Measurements from ENCODE around the gene ZC3H6.
"Not testable (repeated sequence)": the region's sequence is repeated elsewhere in the genome, so short reads cannot be mapped to it uniquely, and the experiment has no call there.

The ZC3H6 gene

GRCh38 chr2:112257575-112257974, 17.8 kb upstream of the ZC3H6 start:
- Mint-ChIP-seq H3K4me1 (ENCODE audit: low read depth in 2 of 2) (peaks cover 9 to 18% of the 10 kb centered on the region in 2 donors), H3K4me3 (no peak overlapping the region), H3K27ac (no peak overlapping the region), H3K9me3 (peaks cover 0 to under 1% of the 10 kb centered on the region in 2 donors), H3K27me3 (peaks cover under 1 to 9% of the 10 kb centered on the region in 2 donors), H3K36me3 (ENCODE audit: insufficient read depth) (peaks cover 12% of the 10 kb centered on the region)
- DNase-seq (no peak), ATAC-seq (replicated peaks) (no peak)

GRCh38 chr2:112259509-112260294, 15.7 kb upstream of the ZC3H6 start:
- H3K4me1 Mint-ChIP-seq (ENCODE audit: low read depth in 2 of 2), result peaks cover 5 to 7% of the 10 kb centered on the region in 2 donors
- H3K27ac Mint-ChIP-seq, result peak overlapping the region; percentile 2 to 84
- peaks cover 0 to 7% of the 10 kb centered on the region in 2 donors for H3K9me3 Mint-ChIP-seq
- ATAC-seq (replicated peaks), result peak; percentile 47
- peak; percentile 81 to 85 (median 83) for DNase-seq
- peaks cover 8 to 19% of the 10 kb centered on the region in 2 donors for H3K27me3 Mint-ChIP-seq
- H3K36me3 Mint-ChIP-seq (ENCODE audit: insufficient read depth), result peaks cover 10% of the 10 kb centered on the region
- peak overlapping the region; percentile 52 to 74 for H3K4me3 Mint-ChIP-seq

GRCh38 chr2:112260295-112260625, 15.1 kb upstream of the ZC3H6 start:
- Mint-ChIP-seq H3K4me3 (no peak overlapping the region), H3K9me3 (peaks cover 0 to 7% of the 10 kb centered on the region in 2 donors), H3K27me3 (peaks cover 8 to 19% of the 10 kb centered on the region in 2 donors), H3K4me1 (ENCODE audit: low read depth in 2 of 2) (peaks cover 5 to 7% of the 10 kb centered on the region in 2 donors), H3K36me3 (ENCODE audit: insufficient read depth) (peaks cover 6% of the 10 kb centered on the region), H3K27ac (no peak overlapping the region)
- ATAC-seq (replicated peaks), result no peak
- no peak for DNase-seq

GRCh38 chr2:112262876-112263275, 12.5 kb upstream of the ZC3H6 start:
- ATAC-seq (replicated peaks), result no peak
- peaks cover 8 to 19% of the 10 kb centered on the region in 2 donors for H3K27me3 Mint-ChIP-seq
- peaks cover 0 to 7% of the 10 kb centered on the region in 2 donors for H3K9me3 Mint-ChIP-seq
- peaks cover 4% of the 10 kb centered on the region for H3K36me3 Mint-ChIP-seq (ENCODE audit: insufficient read depth)
- peaks cover 5 to 7% of the 10 kb centered on the region in 2 donors for H3K4me1 Mint-ChIP-seq (ENCODE audit: low read depth in 2 of 2)
- no peak overlapping the region for H3K27ac Mint-ChIP-seq
- no peak for DNase-seq
- no peak overlapping the region for H3K4me3 Mint-ChIP-seq

- Mint-ChIP-seq H3K4me3 (no peak overlapping the region), H3K27me3 (no peaks in the 10 kb centered on the region), H3K9me3 (peaks cover 0 to 3% of the 10 kb centered on the region in 2 donors), H3K27ac (no peak overlapping the region), H3K4me1 (ENCODE audit: low read depth in 2 of 2) (no peaks in the 10 kb centered on the region), H3K36me3 (ENCODE audit: insufficient read depth) (no peaks in the 10 kb centered on the region)
- DNase-seq (no peak), ATAC-seq (replicated peaks) (no peak)
These were observed 6.8 kb upstream of the ZC3H6 start for GRCh38 chr2:112268547-112268946.

GRCh38 chr2:112272669-112273068, 2.7 kb upstream of the ZC3H6 start:
- no peaks in the 10 kb centered on the region for H3K27me3 Mint-ChIP-seq
- peaks cover 12% of the 10 kb centered on the region for H3K36me3 Mint-ChIP-seq (ENCODE audit: insufficient read depth)
- H3K27ac Mint-ChIP-seq, result no peak overlapping the region
- DNase-seq (no peak), ATAC-seq (replicated peaks) (no peak)
- H3K4me3 Mint-ChIP-seq, result no peak overlapping the region
- H3K4me1 Mint-ChIP-seq (ENCODE audit: low read depth in 2 of 2), result peaks cover 0 to 6% of the 10 kb centered on the region in 2 donors
- H3K9me3 Mint-ChIP-seq, result peaks cover 0 to 3% of the 10 kb centered on the region in 2 donors

- Mint-ChIP-seq H3K4me1 (ENCODE audit: low read depth in 2 of 2) (peaks cover 0 to 6% of the 10 kb centered on the region in 2 donors), H3K4me3 (no peak overlapping the region), H3K36me3 (ENCODE audit: insufficient read depth) (peaks cover 12% of the 10 kb centered on the region), H3K27me3 (no peaks in the 10 kb centered on the region), H3K9me3 (peaks cover 0 to 3% of the 10 kb centered on the region in 2 donors), H3K27ac (no peak overlapping the region)
- DNase-seq (no peak), ATAC-seq (replicated peaks) (no peak)
These were observed 2.0 kb upstream of the ZC3H6 start for GRCh38 chr2:112273349-112273748.

- ATAC-seq (replicated peaks), result peak; percentile 65
- Mint-ChIP-seq H3K4me1 (ENCODE audit: low read depth in 2 of 2) (peaks cover 5 to 13% of the 10 kb centered on the region in 2 donors), H3K4me3 (peak overlapping the region; percentile 90 to 91)
These were observed 733 bp downstream of the ZC3H6 start for GRCh38 chr2:112275887-112276773.

GRCh38 chr2:112276954-112277353, 1.6 kb downstream of the ZC3H6 start:
- Mint-ChIP-seq H3K9me3 (no peaks in the 10 kb centered on the region), H3K4me1 (ENCODE audit: low read depth in 2 of 2) (peaks cover 11 to 17% of the 10 kb centered on the region in 2 donors), H3K36me3 (ENCODE audit: insufficient read depth) (peaks cover 12% of the 10 kb centered on the region), H3K4me3 (peak overlapping the region; percentile 90 to 91), H3K27me3 (no peaks in the 10 kb centered on the region), H3K27ac (peak overlapping the region; percentile 99)
- DNase-seq (no peak), ATAC-seq (replicated peaks) (no peak)

More at GRCh38 chr2:112275887-112276773, 733 bp downstream of the ZC3H6 start:
- peak; percentile 73 to 77 (median 74) for DNase-seq
- Mint-ChIP-seq H3K27me3 (no peaks in the 10 kb centered on the region), H3K9me3 (no peaks in the 10 kb centered on the region), H3K27ac (peak overlapping the region; percentile 99), H3K36me3 (ENCODE audit: insufficient read depth) (peaks cover 12% of the 10 kb centered on the region)

- Mint-ChIP-seq H3K4me3 (peak overlapping the region in 1 of 2 donors; percentile 90), H3K4me1 (ENCODE audit: low read depth in 2 of 2) (peaks cover 11 to 17% of the 10 kb centered on the region in 2 donors)
These were observed 2.3 kb downstream of the ZC3H6 start for GRCh38 chr2:112277596-112278220.

GRCh38 chr2:112282066-112282465, 6.7 kb downstream of the ZC3H6 start:
- DNase-seq; H3K27me3 Mint-ChIP-seq; H3K9me3 Mint-ChIP-seq; H3K4me3 Mint-ChIP-seq; H3K36me3 Mint-ChIP-seq (ENCODE audit: insufficient read depth); ATAC-seq (replicated peaks): not testable (repeated sequence)
- H3K27ac Mint-ChIP-seq, result peak overlapping the region in 1 of 2 donors; percentile 31
- H3K4me1 Mint-ChIP-seq (ENCODE audit: low read depth in 2 of 2), result peaks cover 14 to 16% of the 10 kb centered on the region in 2 donors

More at GRCh38 chr2:112277596-112278220, 2.3 kb downstream of the ZC3H6 start:
- Mint-ChIP-seq H3K27me3 (no peaks in the 10 kb centered on the region), H3K36me3 (ENCODE audit: insufficient read depth) (peaks cover 12% of the 10 kb centered on the region), H3K9me3 (no peaks in the 10 kb centered on the region), H3K27ac (no peak overlapping the region)
- DNase-seq (no peak), ATAC-seq (replicated peaks) (no peak)

GRCh38 chr2:112283535-112283934, 8.1 kb downstream of the ZC3H6 start:
- not testable (repeated sequence) for H3K4me3 Mint-ChIP-seq; H3K9me3 Mint-ChIP-seq; ATAC-seq (replicated peaks); H3K36me3 Mint-ChIP-seq (ENCODE audit: insufficient read depth); H3K27ac Mint-ChIP-seq; H3K27me3 Mint-ChIP-seq; DNase-seq
- peaks cover 14 to 16% of the 10 kb centered on the region in 2 donors for H3K4me1 Mint-ChIP-seq (ENCODE audit: low read depth in 2 of 2)

GRCh38 chr2:112290088-112290487, 14.7 kb downstream of the ZC3H6 start:
- DNase-seq (no peak), ATAC-seq (replicated peaks) (no peak)
- H3K4me3 Mint-ChIP-seq, result no peak overlapping the region
- no peaks in the 10 kb centered on the region for H3K9me3 Mint-ChIP-seq
- peaks cover 0 to 5% of the 10 kb centered on the region in 2 donors for H3K4me1 Mint-ChIP-seq (ENCODE audit: low read depth in 2 of 2)
- H3K27me3 Mint-ChIP-seq, result no peaks in the 10 kb centered on the region
- H3K36me3 Mint-ChIP-seq (ENCODE audit: insufficient read depth), result peaks cover 5% of the 10 kb centered on the region
- no peak overlapping the region for H3K27ac Mint-ChIP-seq
